K562 (cell line): ENCODE measurements around the gene TIMM44. TPM values are rescaled to one million over a fixed set of nuclear protein-coding genes. Genes with fewer than 3 reads are reported as not detected.

Experiments used
- ATF3 ChIP-seq, 2 experiments: fragments of 450-650 bp in 1 of 2; sonication (generic) in 1 of 2; formaldehyde crosslinking in 1 of 2; IDR thresholded peaks in 1 of 2; conservative IDR thresholded peaks in 1 of 2; 2 replicates each; pipeline versions ENCODE4 v1.6.1 to v1.8.1; 2016 to 2023; ENCODE audit warnings: mild to moderate bottlenecking in 2 of 2, moderate library complexity in 2 of 2, inconsistent platforms in 1 of 2, missing genetic modification reagents in 1 of 2
- CHD2 ChIP-seq: IDR thresholded peaks from 2 replicates; pipeline ENCODE4 v1.6.1; 2011; ENCODE audit warnings: low read depth, low read length
- HDAC3 ChIP-seq: fragments of 450-650 bp; IDR thresholded peaks from 2 replicates; pipeline ENCODE4 v1.6.1; 2018; ENCODE audit warnings: borderline replicate concordance, mild to moderate bottlenecking, moderate library complexity; ENCODE audit not compliant: partially characterized antibody
- MNT ChIP-seq, 2 experiments: fragments of 450-650 bp; conservative IDR thresholded peaks; 2 replicates each; pipeline ENCODE4 v1.6.1; 2017; ENCODE audit warnings: mild to moderate bottlenecking in 2 of 2, moderate library complexity in 2 of 2
- TAF1 ChIP-seq: IDR thresholded peaks from 2 replicates; pipeline ENCODE4 v1.6.1; 2011; ENCODE audit warnings: mild to moderate bottlenecking, low read length, moderate library complexity; ENCODE audit not compliant: insufficient read depth, control insufficient read depth, severe bottlenecking; ENCODE audit errors: extremely low read depth
- ZNF57 ChIP-seq: fragments of 450-650 bp; formaldehyde crosslinking; IDR thresholded peaks from 2 replicates; pipeline ENCODE4 v1.4.0; 2020; ENCODE audit warnings: mild to moderate bottlenecking, moderate library complexity
- polyA plus RNA-seq, 8 experiments: library from polyadenylated mRNA; depleted of rRNA in 4 of 8; stranded (reverse) in 5 of 8; unstranded in 3 of 8; fragments of >200 nt; fragmentation: Nextera tagmentation in 2 of 8; fragmentation: Illumina TruSeq in 1 of 8; extraction: Ambion mirVana in 2 of 8; extraction: Trizol in 1 of 8; gene quantifications; 2 replicates each; pipeline versions ENCODE4 v1.2.1 to v1.2.3, GENCODE V29; 2011 to 2014; ENCODE audit warnings: inconsistent platforms in 1 of 8, missing spikeins in 1 of 8
- total RNA-seq, 7 experiments: library from RNA; depleted of rRNA in 6 of 7; stranded (reverse); fragments of >200 nt in 6 of 7; fragmentation: Illumina TruSeq in 2 of 7; extraction: Trizol in 2 of 7; gene quantifications; 2 replicates each; pipeline versions ENCODE4 v1.2.1 to v1.2.3, GENCODE V29; 2011 to 2021; ENCODE audit warnings: low replicate concordance in 1 of 7
- TF ChIP-seq, protein P1 (sequence below), 3 experiments: fragments of 200-800 bp in 1 of 3; fragments of 250-450 bp in 1 of 3; fragments of 450-650 bp in 1 of 3; sonication (Bioruptor Pico) in 1 of 3; sonication (Bioruptor generic) in 1 of 3; formaldehyde crosslinking in 1 of 3; IDR thresholded peaks; 2 replicates each; pipeline versions ENCODE4 v1.6.1 to v1.8.0; 2016 to 2022; ENCODE audit warnings: mild to moderate bottlenecking in 2 of 3, missing genetic modification characterization in 2 of 3, missing compliant biosample characterization in 1 of 3, moderate library complexity in 1 of 3
- TF ChIP-seq, protein P2 (sequence below), 2 experiments: fragments of 450-650 bp; formaldehyde crosslinking in 1 of 2; IDR thresholded peaks; 2 replicates each; pipeline versions ENCODE4 v1.4.0 to v1.6.1; 2014 to 2020; ENCODE audit warnings: mild to moderate bottlenecking in 2 of 2, borderline replicate concordance in 1 of 2, low read depth in 1 of 2

The TIMM44 gene
- total and polyA plus RNA-seq, 9 of the 15 experiments (the other 6 are each of a cell fraction or from before 2014, with no cell fraction given): 10.3 to 231 (median 89.3) TPM

- TF ChIP-seq, protein P1, sequence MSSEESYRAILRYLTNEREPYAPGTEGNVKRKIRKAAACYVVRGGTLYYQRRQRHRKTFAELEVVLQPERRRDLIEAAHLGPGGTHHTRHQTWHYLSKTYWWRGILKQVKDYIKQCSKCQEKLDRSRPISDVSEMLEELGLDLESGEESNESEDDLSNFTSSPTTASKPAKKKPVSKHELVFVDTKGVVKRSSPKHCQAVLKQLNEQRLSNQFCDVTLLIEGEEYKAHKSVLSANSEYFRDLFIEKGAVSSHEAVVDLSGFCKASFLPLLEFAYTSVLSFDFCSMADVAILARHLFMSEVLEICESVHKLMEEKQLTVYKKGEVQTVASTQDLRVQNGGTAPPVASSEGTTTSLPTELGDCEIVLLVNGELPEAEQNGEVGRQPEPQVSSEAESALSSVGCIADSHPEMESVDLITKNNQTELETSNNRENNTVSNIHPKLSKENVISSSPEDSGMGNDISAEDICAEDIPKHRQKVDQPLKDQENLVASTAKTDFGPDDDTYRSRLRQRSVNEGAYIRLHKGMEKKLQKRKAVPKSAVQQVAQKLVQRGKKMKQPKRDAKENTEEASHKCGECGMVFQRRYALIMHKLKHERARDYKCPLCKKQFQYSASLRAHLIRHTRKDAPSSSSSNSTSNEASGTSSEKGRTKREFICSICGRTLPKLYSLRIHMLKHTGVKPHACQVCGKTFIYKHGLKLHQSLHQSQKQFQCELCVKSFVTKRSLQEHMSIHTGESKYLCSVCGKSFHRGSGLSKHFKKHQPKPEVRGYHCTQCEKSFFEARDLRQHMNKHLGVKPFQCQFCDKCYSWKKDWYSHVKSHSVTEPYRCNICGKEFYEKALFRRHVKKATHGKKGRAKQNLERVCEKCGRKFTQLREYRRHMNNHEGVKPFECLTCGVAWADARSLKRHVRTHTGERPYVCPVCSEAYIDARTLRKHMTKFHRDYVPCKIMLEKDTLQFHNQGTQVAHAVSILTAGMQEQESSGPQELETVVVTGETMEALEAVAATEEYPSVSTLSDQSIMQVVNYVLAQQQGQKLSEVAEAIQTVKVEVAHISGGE (CRISPR knock-in tag; IDR thresholded peaks at IDR 0.05): no peak
- TF ChIP-seq CHD2 (peak; percentile 68), TAF1 (peak; percentile 96), HDAC3 (no peak), ZNF57 (0 out of 2 replicates have a peak, but pooled peaks have one; percentile 20), ATF3 (IDR thresholded peaks at IDR 0.05) (peak; percentile 100), ATF3 (CRISPR knock-in tag; conservative IDR thresholded peaks at IDR 0.05) (peak; percentile 99), MNT (conservative IDR thresholded peaks at IDR 0.05) (peak; percentile 98 to 99)
- TF ChIP-seq, protein P2, sequence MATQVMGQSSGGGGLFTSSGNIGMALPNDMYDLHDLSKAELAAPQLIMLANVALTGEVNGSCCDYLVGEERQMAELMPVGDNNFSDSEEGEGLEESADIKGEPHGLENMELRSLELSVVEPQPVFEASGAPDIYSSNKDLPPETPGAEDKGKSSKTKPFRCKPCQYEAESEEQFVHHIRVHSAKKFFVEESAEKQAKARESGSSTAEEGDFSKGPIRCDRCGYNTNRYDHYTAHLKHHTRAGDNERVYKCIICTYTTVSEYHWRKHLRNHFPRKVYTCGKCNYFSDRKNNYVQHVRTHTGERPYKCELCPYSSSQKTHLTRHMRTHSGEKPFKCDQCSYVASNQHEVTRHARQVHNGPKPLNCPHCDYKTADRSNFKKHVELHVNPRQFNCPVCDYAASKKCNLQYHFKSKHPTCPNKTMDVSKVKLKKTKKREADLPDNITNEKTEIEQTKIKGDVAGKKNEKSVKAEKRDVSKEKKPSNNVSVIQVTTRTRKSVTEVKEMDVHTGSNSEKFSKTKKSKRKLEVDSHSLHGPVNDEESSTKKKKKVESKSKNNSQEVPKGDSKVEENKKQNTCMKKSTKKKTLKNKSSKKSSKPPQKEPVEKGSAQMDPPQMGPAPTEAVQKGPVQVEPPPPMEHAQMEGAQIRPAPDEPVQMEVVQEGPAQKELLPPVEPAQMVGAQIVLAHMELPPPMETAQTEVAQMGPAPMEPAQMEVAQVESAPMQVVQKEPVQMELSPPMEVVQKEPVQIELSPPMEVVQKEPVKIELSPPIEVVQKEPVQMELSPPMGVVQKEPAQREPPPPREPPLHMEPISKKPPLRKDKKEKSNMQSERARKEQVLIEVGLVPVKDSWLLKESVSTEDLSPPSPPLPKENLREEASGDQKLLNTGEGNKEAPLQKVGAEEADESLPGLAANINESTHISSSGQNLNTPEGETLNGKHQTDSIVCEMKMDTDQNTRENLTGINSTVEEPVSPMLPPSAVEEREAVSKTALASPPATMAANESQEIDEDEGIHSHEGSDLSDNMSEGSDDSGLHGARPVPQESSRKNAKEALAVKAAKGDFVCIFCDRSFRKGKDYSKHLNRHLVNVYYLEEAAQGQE (IDR thresholded peaks at IDR 0.05; ENCODE audit: borderline replicate concordance): peak; percentile 66
- TF ChIP-seq, protein P2 (CRISPR knock-in tag; IDR thresholded peaks at IDR 0.05; ENCODE audit: low read depth): peak; percentile 61
Measured at GRCh38 chr19:7943444-7944176, at the start of gene TIMM44 (continued).
